Osteoblast (primary cell): Measurements from ENCODE around the gene BMP3. TPM values are rescaled to one million over a fixed set of nuclear protein-coding genes. Genes with fewer than 3 reads are reported as not detected.

Experiments
- DNase-seq: peaks from one replicate; pipeline ENCODE4 v3.0.0; 2011; ENCODE audit warnings: low spot score, mixed read lengths; ENCODE audit not compliant: insufficient read length; ENCODE audit errors: missing footprints
- H2AFZ ChIP-seq: 2 replicates; pipeline ENCODE4 v1.6.0; 2011; ENCODE audit warnings: mild to moderate bottlenecking, low read length
- H3K27ac ChIP-seq: 2 replicates; pipeline ENCODE4 v1.5.1; 2011; ENCODE audit warnings: mild to moderate bottlenecking, low read depth, low read length, moderate library complexity
- H3K27me3 ChIP-seq: 2 replicates; pipeline ENCODE4 v1.6.0; 2012; ENCODE audit warnings: mild to moderate bottlenecking, control low read depth, inconsistent platforms, low read length, moderate library complexity; ENCODE audit not compliant: insufficient read depth
- H3K36me3 ChIP-seq: 2 replicates; pipeline ENCODE4 v1.5.1; 2011; ENCODE audit warnings: mild to moderate bottlenecking, low read length, control low read depth, moderate library complexity; ENCODE audit not compliant: insufficient read depth
- H3K4me1 ChIP-seq: 2 replicates; pipeline ENCODE4 v1.5.1; 2011; ENCODE audit warnings: mild to moderate bottlenecking, low read length, control low read depth, moderate library complexity; ENCODE audit not compliant: insufficient read depth
- H3K4me2 ChIP-seq: 2 replicates; pipeline ENCODE4 v1.6.0; 2011; ENCODE audit warnings: mild to moderate bottlenecking, low read length; ENCODE audit not compliant: insufficient read depth
- H3K4me3 ChIP-seq: fragments of 200-600 bp; sonication (generic); 3 replicates; pipeline ENCODE4 v1.5.1; 2012; ENCODE audit warnings: mild to moderate bottlenecking, low read length, inconsistent platforms; ENCODE audit not compliant: insufficient read depth
- H3K79me2 ChIP-seq: 2 replicates; pipeline ENCODE4 v1.6.0; 2012; ENCODE audit warnings: mild to moderate bottlenecking, low read length, control low read depth, inconsistent platforms; ENCODE audit not compliant: insufficient read depth
- H3K9me3 ChIP-seq: 2 replicates; pipeline ENCODE4 v1.5.1; 2011; ENCODE audit warnings: low read depth, low read length, control low read depth
- H4K20me1 ChIP-seq: 2 replicates; pipeline ENCODE4 v1.6.0; 2012; ENCODE audit warnings: mild to moderate bottlenecking, low read length, control low read depth; ENCODE audit not compliant: insufficient read depth
- total RNA-seq: library from RNA; depleted of rRNA; stranded (reverse); fragments of >200 nt; gene quantifications from 2 replicates; pipeline ENCODE4 v1.2.3, GENCODE V29; 2012
- TF ChIP-seq, protein P1 (sequence below): IDR thresholded peaks from 2 replicates; pipeline ENCODE4 v1.5.1; 2011; ENCODE audit warnings: mild to moderate bottlenecking, low read depth, low read length, moderate library complexity; ENCODE audit errors: extremely low read depth

The BMP3 gene
- total RNA-seq, 1 donor: not detected

DNA sequence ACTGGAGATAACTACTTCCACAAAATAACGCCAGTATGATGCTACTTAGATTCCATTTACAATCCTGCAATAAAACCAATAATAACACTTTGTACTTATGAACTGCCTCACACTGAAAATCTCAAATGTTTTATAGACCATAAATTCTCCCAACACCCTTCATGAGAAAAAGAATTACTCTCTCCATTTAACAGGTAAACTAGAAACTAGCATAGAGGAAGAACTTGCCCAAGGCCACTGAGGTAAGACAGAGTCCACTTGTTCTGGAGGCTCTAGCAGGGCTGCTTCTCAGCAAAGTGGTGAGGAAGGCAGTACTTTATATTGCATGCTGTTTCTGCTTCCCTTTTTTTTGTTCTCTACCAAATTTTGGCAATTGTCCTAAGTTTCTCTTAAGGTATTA lies 11.5 kb upstream of the BMP3 start:
- Histone ChIP-seq H2AFZ (no peak overlapping the region), H3K27ac (no peak overlapping the region), H3K4me1 (no peaks in the 10 kb centered on the region), H3K36me3 (no peaks in the 10 kb centered on the region), H3K9me3 (no peaks in the 10 kb centered on the region), H4K20me1 (no peaks in the 10 kb centered on the region), H3K4me2 (no peak overlapping the region), H3K4me3 (no peak overlapping the region), H3K27me3 (no peaks in the 10 kb centered on the region), H3K79me2 (no peaks in the 10 kb centered on the region)
- DNase-seq: no peak
- TF ChIP-seq, protein P1, sequence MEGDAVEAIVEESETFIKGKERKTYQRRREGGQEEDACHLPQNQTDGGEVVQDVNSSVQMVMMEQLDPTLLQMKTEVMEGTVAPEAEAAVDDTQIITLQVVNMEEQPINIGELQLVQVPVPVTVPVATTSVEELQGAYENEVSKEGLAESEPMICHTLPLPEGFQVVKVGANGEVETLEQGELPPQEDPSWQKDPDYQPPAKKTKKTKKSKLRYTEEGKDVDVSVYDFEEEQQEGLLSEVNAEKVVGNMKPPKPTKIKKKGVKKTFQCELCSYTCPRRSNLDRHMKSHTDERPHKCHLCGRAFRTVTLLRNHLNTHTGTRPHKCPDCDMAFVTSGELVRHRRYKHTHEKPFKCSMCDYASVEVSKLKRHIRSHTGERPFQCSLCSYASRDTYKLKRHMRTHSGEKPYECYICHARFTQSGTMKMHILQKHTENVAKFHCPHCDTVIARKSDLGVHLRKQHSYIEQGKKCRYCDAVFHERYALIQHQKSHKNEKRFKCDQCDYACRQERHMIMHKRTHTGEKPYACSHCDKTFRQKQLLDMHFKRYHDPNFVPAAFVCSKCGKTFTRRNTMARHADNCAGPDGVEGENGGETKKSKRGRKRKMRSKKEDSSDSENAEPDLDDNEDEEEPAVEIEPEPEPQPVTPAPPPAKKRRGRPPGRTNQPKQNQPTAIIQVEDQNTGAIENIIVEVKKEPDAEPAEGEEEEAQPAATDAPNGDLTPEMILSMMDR: no peak

DNA sequence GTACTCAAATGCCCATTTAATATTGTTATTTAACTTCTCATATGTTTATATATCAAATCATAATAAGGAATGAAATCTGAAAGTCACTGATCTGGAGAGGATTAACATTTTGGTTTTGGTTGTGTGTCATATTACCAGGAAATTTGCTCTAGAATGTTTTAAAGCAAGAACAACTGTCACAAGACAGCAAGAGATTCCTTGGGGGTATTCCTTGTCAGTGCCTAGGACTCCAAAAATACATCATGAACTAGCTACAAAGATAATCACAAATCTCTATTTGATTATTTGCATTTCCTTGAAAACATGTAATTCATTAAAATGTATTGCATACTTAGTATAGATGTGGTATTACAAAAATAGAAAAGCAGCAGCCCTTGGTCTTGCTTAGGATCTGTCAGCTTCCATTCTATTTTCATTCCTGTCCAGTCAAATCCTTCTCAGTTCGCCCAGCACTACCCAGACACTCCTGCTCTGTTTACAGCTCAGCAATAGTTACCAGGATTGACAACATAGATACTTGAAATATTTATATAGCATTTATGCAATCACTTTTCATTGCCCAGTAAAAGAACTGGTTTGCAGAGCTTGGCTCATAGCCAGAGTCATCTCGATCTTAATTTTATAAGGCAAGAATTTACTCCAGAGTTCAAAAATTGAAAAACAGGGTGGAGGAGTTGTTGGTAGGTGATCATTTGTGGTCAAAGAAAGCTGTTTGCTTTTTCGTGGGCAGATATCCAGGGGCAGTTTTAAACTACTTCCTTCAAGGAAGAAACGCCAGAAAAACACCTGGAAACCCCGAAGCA lies 9.2 kb upstream of the BMP3 start:
- Histone ChIP-seq H3K4me3 (no peak overlapping the region), H3K4me2 (no peak overlapping the region), H3K27ac (no peak overlapping the region), H3K36me3 (no peaks in the 10 kb centered on the region), H2AFZ (no peak overlapping the region), H4K20me1 (no peaks in the 10 kb centered on the region), H3K27me3 (no peaks in the 10 kb centered on the region), H3K4me1 (no peaks in the 10 kb centered on the region), H3K79me2 (no peaks in the 10 kb centered on the region), H3K9me3 (no peaks in the 10 kb centered on the region)
- TF ChIP-seq, protein P1: no peak
- no peak for DNase-seq

- H4K20me1 ChIP-seq: no peaks in the 10 kb centered on the region
- no peak for DNase-seq
- H3K27me3 ChIP-seq: no peaks in the 10 kb centered on the region
- no peak overlapping the region for H3K4me2 ChIP-seq
- no peak overlapping the region for H3K27ac ChIP-seq
- H3K79me2 ChIP-seq: no peaks in the 10 kb centered on the region
- TF ChIP-seq, protein P1: no peak
- no peaks in the 10 kb centered on the region for H3K4me1 ChIP-seq
- no peak overlapping the region for H2AFZ ChIP-seq
- no peak overlapping the region for H3K4me3 ChIP-seq
- no peaks in the 10 kb centered on the region for H3K36me3 ChIP-seq
- no peaks in the 10 kb centered on the region for H3K9me3 ChIP-seq
Measured at GRCh38 chr4:81021981-81022380, 8.5 kb upstream of the BMP3 start.

- H3K4me3 ChIP-seq: no peak overlapping the region
- H3K27ac ChIP-seq: no peak overlapping the region
- no peaks in the 10 kb centered on the region for H3K36me3 ChIP-seq
- H3K79me2 ChIP-seq: no peaks in the 10 kb centered on the region
- H4K20me1 ChIP-seq: no peaks in the 10 kb centered on the region
- no peaks in the 10 kb centered on the region for H3K4me1 ChIP-seq
- no peak overlapping the region for H3K4me2 ChIP-seq
- no peaks in the 10 kb centered on the region for H3K9me3 ChIP-seq
- TF ChIP-seq, protein P1: no peak
- H3K27me3 ChIP-seq: no peaks in the 10 kb centered on the region
- no peak for DNase-seq
- H2AFZ ChIP-seq: no peak overlapping the region
Measured at GRCh38 chr4:81023484-81023883, 7.0 kb upstream of the BMP3 start.
